ENCODE results near the gene TCF4.

DNA sequence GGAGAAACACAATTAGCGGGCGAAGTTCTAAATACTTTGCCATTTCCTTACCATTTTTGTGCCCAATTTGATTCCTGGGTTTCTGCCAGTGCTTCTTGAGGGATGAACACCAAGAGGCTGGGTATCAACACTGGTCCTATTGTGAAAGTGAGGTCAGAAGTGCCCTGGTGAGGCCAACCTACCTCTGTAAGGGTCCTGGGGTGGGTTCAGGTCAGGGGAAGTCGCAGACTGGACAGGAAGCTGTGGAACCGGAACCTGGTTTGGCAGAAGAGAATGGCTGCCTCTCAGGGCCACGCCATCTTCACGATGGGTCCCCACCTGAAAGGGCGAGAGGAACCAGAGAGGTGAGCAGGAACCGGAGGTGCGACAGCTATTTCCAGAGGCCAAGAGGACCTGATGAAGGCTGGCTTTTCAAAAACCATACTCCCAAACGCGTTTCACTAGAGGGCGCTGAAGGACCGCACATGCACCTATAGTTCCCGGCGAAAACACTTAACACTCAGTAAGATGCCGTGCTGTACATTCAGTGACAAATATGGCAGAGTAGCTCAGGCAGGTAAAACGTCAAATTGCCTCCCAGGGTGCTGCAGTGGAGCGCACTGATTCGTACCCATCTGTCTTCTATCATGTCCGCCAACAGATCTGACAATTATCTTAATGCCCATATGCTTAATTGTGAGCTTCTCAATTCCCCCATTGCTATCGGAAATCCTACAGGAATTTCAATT lies 353.5 kb downstream of the TCF4 start:
- TF ChIP-seq POLR2AphosphoS5 (IDR thresholded peaks at IDR 0.05) (peak in 1 of 3 donors; percentile 7), POLR2A (IDR thresholded peaks at IDR 0.05) (no peak), EP300 (IDR thresholded peaks at IDR 0.05; ENCODE audit: low read depth) (no peak)
- TF ChIP-seq, protein P1, sequence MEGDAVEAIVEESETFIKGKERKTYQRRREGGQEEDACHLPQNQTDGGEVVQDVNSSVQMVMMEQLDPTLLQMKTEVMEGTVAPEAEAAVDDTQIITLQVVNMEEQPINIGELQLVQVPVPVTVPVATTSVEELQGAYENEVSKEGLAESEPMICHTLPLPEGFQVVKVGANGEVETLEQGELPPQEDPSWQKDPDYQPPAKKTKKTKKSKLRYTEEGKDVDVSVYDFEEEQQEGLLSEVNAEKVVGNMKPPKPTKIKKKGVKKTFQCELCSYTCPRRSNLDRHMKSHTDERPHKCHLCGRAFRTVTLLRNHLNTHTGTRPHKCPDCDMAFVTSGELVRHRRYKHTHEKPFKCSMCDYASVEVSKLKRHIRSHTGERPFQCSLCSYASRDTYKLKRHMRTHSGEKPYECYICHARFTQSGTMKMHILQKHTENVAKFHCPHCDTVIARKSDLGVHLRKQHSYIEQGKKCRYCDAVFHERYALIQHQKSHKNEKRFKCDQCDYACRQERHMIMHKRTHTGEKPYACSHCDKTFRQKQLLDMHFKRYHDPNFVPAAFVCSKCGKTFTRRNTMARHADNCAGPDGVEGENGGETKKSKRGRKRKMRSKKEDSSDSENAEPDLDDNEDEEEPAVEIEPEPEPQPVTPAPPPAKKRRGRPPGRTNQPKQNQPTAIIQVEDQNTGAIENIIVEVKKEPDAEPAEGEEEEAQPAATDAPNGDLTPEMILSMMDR (IDR thresholded peaks at IDR 0.05): peak; percentile 66 to 81 (median 70)
